GM13976 (cell line): Measurements from ENCODE around the gene JARID2.

Experiments
- DNase-seq: peaks from one replicate; pipeline ENCODE4 v3.0.0; 2012; ENCODE audit warnings: low spot score
- CTCF ChIP-seq: IDR thresholded peaks from 2 replicates; pipeline ENCODE4 v1.5.1; 2012; ENCODE audit warnings: borderline replicate concordance, mild to moderate bottlenecking; ENCODE audit not compliant: insufficient read depth; ENCODE audit errors: extremely low read depth, missing control alignments, control extremely low read depth
- in situ Hi-C: fragments of 300-500 bp; cut with MboI; formaldehyde crosslinking; loops from one replicate; pipeline ENCODE4 v1.12.0; 2022; ENCODE audit warnings: low sequenced_read_pairs, mixed read lengths, inconsistent platforms; ENCODE audit not compliant: unreplicated experiment

The JARID2 gene

GRCh38 chr6:15246666-15247499 lies 1.0 kb downstream of the JARID2 start:
- no peak for DNase-seq
- TF ChIP-seq CTCF, result no peak
- in situ Hi-C loops, result no loop called here

GRCh38 chr6:15247500-15248450 lies 1.9 kb downstream of the JARID2 start:
- peak; percentile 49 for TF ChIP-seq CTCF
- in situ Hi-C loops, result no loop called here
- DNase-seq, result peak; percentile 55

GRCh38 chr6:15248451-15249370 lies 2.8 kb downstream of the JARID2 start:
- no peak for TF ChIP-seq CTCF
- in situ Hi-C loops, result no loop called here
- DNase-seq, result peak; percentile 94

- no peak for TF ChIP-seq CTCF
- DNase-seq, result no peak
- in situ Hi-C loops, result loop anchor here (10.0 kb wide), 1 partner anchor 75 kb away; no protein-coding TSS in a partner anchor
These were observed 3.6 kb downstream of the JARID2 start for GRCh38 chr6:15249371-15250019.

GRCh38 chr6:15250187-15251168 lies 4.6 kb downstream of the JARID2 start:
- DNase-seq, result no peak
- in situ Hi-C loops, result loop anchor here (10.0 kb wide), 1 partner anchor 74 kb away; no protein-coding TSS in a partner anchor
- no peak for TF ChIP-seq CTCF
